HS-27A (cell line): ENCODE data around the gene CHST11.
A peak's percentile ranks its signal among the peaks of the same experiment; 100 is the strongest.
"Not testable (repeated sequence)": the region's sequence is repeated elsewhere in the genome, so short reads cannot be mapped to it uniquely, and the experiment has no call there.

Source experiments
- DNase-seq: peaks from one replicate; pipeline ENCODE4 v3.0.0-alpha.2; 2012; ENCODE audit warnings: low read depth, missing footprints

The CHST11 gene

GRCh38 chr12:104526320-104526719 is 69.6 kb downstream of the CHST11 start:
- no peak for DNase-seq

- DNase-seq = no peak
These were observed 70.0 kb downstream of the CHST11 start for GRCh38 chr12:104526751-104527150.

- DNase-seq = not testable (repeated sequence)
These were observed 70.9 kb downstream of the CHST11 start for GRCh38 chr12:104527653-104528052.

GRCh38 chr12:104529130-104529874 is 72.6 kb downstream of the CHST11 start:
- DNase-seq = no peak

- DNase-seq = no peak
These were observed 75.9 kb downstream of the CHST11 start for GRCh38 chr12:104532636-104533035.

GRCh38 chr12:104533134-104533533 is 76.4 kb downstream of the CHST11 start:
- DNase-seq = no peak

- no peak for DNase-seq
These were observed 77.6 kb downstream of the CHST11 start for GRCh38 chr12:104534162-104534856.

GRCh38 chr12:104534857-104535248 is 78.1 kb downstream of the CHST11 start:
- DNase-seq = no peak

- no peak for DNase-seq
These were observed 78.6 kb downstream of the CHST11 start for GRCh38 chr12:104535369-104535768.

- DNase-seq = no peak
These were observed 80.1 kb downstream of the CHST11 start for GRCh38 chr12:104536841-104537240.

- DNase-seq = no peak
These were observed 81.3 kb downstream of the CHST11 start for GRCh38 chr12:104538056-104538455.

GRCh38 chr12:104538891-104539462 is 82.2 kb downstream of the CHST11 start:
- no peak for DNase-seq

- DNase-seq = no peak
These were observed 88.1 kb downstream of the CHST11 start for GRCh38 chr12:104544836-104545235.

- DNase-seq = no peak
These were observed 89.8 kb downstream of the CHST11 start for GRCh38 chr12:104546575-104546974.

- no peak for DNase-seq
These were observed 90.5 kb downstream of the CHST11 start for GRCh38 chr12:104547235-104547634.

GRCh38 chr12:104549815-104550480 is 93.2 kb downstream of the CHST11 start:
- DNase-seq = peak; percentile 12

GRCh38 chr12:104551313-104551931 is 94.7 kb downstream of the CHST11 start:
- DNase-seq = no peak

- DNase-seq = no peak
These were observed 96.7 kb downstream of the CHST11 start for GRCh38 chr12:104553421-104553820.

GRCh38 chr12:104555648-104556047 is 98.9 kb downstream of the CHST11 start:
- DNase-seq = no peak

- DNase-seq = no peak
These were observed 100.9 kb downstream of the CHST11 start for GRCh38 chr12:104557488-104558195.

GRCh38 chr12:104560881-104561280 is 104.1 kb downstream of the CHST11 start:
- DNase-seq = no peak

- DNase-seq = no peak
These were observed 106.0 kb downstream of the CHST11 start for GRCh38 chr12:104562763-104563162.
